Mesothelial cell of epicardium (in vitro differentiated cells): ENCODE results near the gene CLC. TPM values are rescaled to one million over a fixed set of nuclear protein-coding genes. Genes with fewer than 3 reads are reported as not detected.

Experiments used
- DNase-seq, 2 experiments: peaks; one replicate each; pipeline ENCODE4 v3.0.0; 2021; ENCODE audit warnings: low spot score in 2 of 2; ENCODE audit not compliant: unreplicated experiment in 2 of 2
- H3K27ac Mint-ChIP-seq: 2 replicates; pipeline ENCODE4 v1.8.0; 2021; ENCODE audit warnings: mixed read lengths
- H3K27me3 Mint-ChIP-seq: 2 replicates; pipeline ENCODE4 v1.8.0; 2021; ENCODE audit warnings: low read depth, mixed read lengths
- H3K36me3 Mint-ChIP-seq: 2 replicates; pipeline ENCODE4 v1.8.0; 2021; ENCODE audit warnings: mixed read lengths
- H3K4me1 Mint-ChIP-seq: 2 replicates; pipeline ENCODE4 v1.8.0; 2021; ENCODE audit warnings: mixed read lengths
- H3K4me3 Mint-ChIP-seq: 2 replicates; pipeline ENCODE4 v1.8.0; 2021; ENCODE audit warnings: mild to moderate bottlenecking, moderate library complexity, mixed read lengths
- H3K9me3 Mint-ChIP-seq: 2 replicates; pipeline ENCODE4 v1.8.0; 2021; ENCODE audit warnings: mixed read lengths
- total RNA-seq: library from RNA; stranded (reverse); gene quantifications from 3 replicates; pipeline ENCODE4 v1.2.1, GENCODE V29; 2021
- TF ChIP-seq, protein P1 (sequence below): fragments of 200-600 bp; sonication (generic); IDR thresholded peaks from one replicate; pipeline ENCODE4 v1.5.0; 2021; ENCODE audit warnings: antibody characterized with exemption; ENCODE audit not compliant: unreplicated experiment

The CLC gene
- total RNA-seq, 1 donor from 2014 or later, result not detected

- H3K4me1 Mint-ChIP-seq, result no peaks in the 10 kb centered on the region
- no peak overlapping the region for H3K27ac Mint-ChIP-seq
- H3K36me3 Mint-ChIP-seq, result no peaks in the 10 kb centered on the region
- TF ChIP-seq, protein P1, sequence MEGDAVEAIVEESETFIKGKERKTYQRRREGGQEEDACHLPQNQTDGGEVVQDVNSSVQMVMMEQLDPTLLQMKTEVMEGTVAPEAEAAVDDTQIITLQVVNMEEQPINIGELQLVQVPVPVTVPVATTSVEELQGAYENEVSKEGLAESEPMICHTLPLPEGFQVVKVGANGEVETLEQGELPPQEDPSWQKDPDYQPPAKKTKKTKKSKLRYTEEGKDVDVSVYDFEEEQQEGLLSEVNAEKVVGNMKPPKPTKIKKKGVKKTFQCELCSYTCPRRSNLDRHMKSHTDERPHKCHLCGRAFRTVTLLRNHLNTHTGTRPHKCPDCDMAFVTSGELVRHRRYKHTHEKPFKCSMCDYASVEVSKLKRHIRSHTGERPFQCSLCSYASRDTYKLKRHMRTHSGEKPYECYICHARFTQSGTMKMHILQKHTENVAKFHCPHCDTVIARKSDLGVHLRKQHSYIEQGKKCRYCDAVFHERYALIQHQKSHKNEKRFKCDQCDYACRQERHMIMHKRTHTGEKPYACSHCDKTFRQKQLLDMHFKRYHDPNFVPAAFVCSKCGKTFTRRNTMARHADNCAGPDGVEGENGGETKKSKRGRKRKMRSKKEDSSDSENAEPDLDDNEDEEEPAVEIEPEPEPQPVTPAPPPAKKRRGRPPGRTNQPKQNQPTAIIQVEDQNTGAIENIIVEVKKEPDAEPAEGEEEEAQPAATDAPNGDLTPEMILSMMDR, result no peak
- no peak overlapping the region for H3K4me3 Mint-ChIP-seq
- H3K9me3 Mint-ChIP-seq, result no peaks in the 10 kb centered on the region
- H3K27me3 Mint-ChIP-seq, result peaks cover 56% of the 10 kb centered on the region
- DNase-seq, result no peak
Measured at GRCh38 chr19:39752390-39752789, 14.6 kb upstream of the CLC start.

DNA sequence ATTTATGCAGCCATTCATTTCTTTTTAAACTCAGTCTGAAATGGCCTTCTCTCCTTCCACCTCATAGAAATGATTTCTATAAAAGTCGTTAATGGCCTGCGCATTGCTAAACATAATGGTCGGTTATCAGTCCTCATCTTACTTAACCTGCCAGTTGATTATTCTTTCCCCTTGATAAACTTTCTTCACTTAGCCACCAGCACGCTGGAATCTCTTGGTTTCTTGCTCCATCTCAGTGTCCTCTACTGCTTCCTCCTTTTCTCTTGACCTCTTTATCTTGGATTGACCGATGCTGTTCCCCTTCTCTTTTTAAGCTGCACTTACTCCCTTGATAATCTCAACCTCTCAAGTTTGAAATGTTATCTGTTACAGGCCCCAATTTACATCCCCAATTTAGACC, 12.2 kb upstream of the CLC start:
- Mint-ChIP-seq H3K9me3 (no peaks in the 10 kb centered on the region), H3K27ac (no peak overlapping the region), H3K27me3 (peaks cover 63% of the 10 kb centered on the region), H3K4me3 (no peak overlapping the region), H3K4me1 (no peaks in the 10 kb centered on the region), H3K36me3 (no peaks in the 10 kb centered on the region)
- TF ChIP-seq, protein P1, result no peak
- DNase-seq, result no peak

- Mint-ChIP-seq H3K36me3 (no peaks in the 10 kb centered on the region), H3K4me1 (no peaks in the 10 kb centered on the region), H3K9me3 (no peaks in the 10 kb centered on the region), H3K27me3 (peaks cover 77% of the 10 kb centered on the region), H3K27ac (no peak overlapping the region), H3K4me3 (no peak overlapping the region)
- TF ChIP-seq, protein P1, result no peak
- no peak for DNase-seq
Measured at GRCh38 chr19:39746836-39747529, 9.2 kb upstream of the CLC start.

GRCh38 chr19:39745643-39746042, 7.8 kb upstream of the CLC start:
- Mint-ChIP-seq H3K4me1 (no peaks in the 10 kb centered on the region), H3K9me3 (no peaks in the 10 kb centered on the region), H3K27ac (no peak overlapping the region)

GRCh38 chr19:39740395-39740794, 2.6 kb upstream of the CLC start:
- DNase-seq, result no peak
- Mint-ChIP-seq H3K27me3 (peaks cover 68% of the 10 kb centered on the region), H3K27ac (no peak overlapping the region), H3K36me3 (no peaks in the 10 kb centered on the region), H3K9me3 (no peaks in the 10 kb centered on the region), H3K4me1 (no peaks in the 10 kb centered on the region), H3K4me3 (no peak overlapping the region)
- TF ChIP-seq, protein P1, result no peak

More at GRCh38 chr19:39745643-39746042, 7.8 kb upstream of the CLC start:
- H3K4me3 Mint-ChIP-seq, result no peak overlapping the region
- no peak for DNase-seq
- peaks cover 78% of the 10 kb centered on the region for H3K27me3 Mint-ChIP-seq
- TF ChIP-seq, protein P1, result no peak
- no peaks in the 10 kb centered on the region for H3K36me3 Mint-ChIP-seq

- no peaks in the 10 kb centered on the region for H3K36me3 Mint-ChIP-seq
- H3K27me3 Mint-ChIP-seq, result peaks cover 68% of the 10 kb centered on the region
- no peak overlapping the region for H3K27ac Mint-ChIP-seq
- H3K4me1 Mint-ChIP-seq, result no peaks in the 10 kb centered on the region
- H3K4me3 Mint-ChIP-seq, result no peak overlapping the region
- TF ChIP-seq, protein P1, result no peak
- no peaks in the 10 kb centered on the region for H3K9me3 Mint-ChIP-seq
- DNase-seq, result no peak
Measured at GRCh38 chr19:39738814-39739213, 985 bp upstream of the CLC start.
